Measurements from ENCODE around the gene CREB3L2. TPM values are rescaled to one million over a fixed set of nuclear protein-coding genes. Genes with fewer than 3 reads are reported as not detected.
A peak's percentile ranks its signal among the peaks of the same experiment; 100 is the strongest.
"Not testable (repeated sequence)": the region's sequence is repeated elsewhere in the genome, so short reads cannot be mapped to it uniquely, and the experiment has no call there.

CREB3L2 gene
- total and polyA plus RNA-seq, 7 donors: 2.2 to 14.7 (median 6.7) TPM

- TF ChIP-seq, protein P1, sequence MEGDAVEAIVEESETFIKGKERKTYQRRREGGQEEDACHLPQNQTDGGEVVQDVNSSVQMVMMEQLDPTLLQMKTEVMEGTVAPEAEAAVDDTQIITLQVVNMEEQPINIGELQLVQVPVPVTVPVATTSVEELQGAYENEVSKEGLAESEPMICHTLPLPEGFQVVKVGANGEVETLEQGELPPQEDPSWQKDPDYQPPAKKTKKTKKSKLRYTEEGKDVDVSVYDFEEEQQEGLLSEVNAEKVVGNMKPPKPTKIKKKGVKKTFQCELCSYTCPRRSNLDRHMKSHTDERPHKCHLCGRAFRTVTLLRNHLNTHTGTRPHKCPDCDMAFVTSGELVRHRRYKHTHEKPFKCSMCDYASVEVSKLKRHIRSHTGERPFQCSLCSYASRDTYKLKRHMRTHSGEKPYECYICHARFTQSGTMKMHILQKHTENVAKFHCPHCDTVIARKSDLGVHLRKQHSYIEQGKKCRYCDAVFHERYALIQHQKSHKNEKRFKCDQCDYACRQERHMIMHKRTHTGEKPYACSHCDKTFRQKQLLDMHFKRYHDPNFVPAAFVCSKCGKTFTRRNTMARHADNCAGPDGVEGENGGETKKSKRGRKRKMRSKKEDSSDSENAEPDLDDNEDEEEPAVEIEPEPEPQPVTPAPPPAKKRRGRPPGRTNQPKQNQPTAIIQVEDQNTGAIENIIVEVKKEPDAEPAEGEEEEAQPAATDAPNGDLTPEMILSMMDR (IDR thresholded peaks at IDR 0.05): no peak
- H3K27me3 ChIP-seq (ENCODE audit: insufficient read depth in 3 of 3, low read length in 2 of 3): no peaks in the 10 kb centered on the region
- H3K4me3 ChIP-seq: no peak overlapping the region
- H3K4me1 ChIP-seq: no peaks in the 10 kb centered on the region
- ATAC-seq (no peak), DNase-seq (no peak)
- 67 to 73% (median 70%) methylated on average over 5 of the region's 5 CpGs for WGBS, 3 donors
- no peak overlapping the region for H3K27ac ChIP-seq
- H3K36me3 ChIP-seq (ENCODE audit: insufficient read depth in 1 of 2, low read depth in 1 of 2): no peaks in the 10 kb centered on the region
- H3K9me3 ChIP-seq: no peaks in the 10 kb centered on the region
- intact Hi-C loops (cut with DNase I): no loop called here
Measured at GRCh38 chr7:138015096-138015495, 13.2 kb upstream of the CREB3L2 start.

DNA sequence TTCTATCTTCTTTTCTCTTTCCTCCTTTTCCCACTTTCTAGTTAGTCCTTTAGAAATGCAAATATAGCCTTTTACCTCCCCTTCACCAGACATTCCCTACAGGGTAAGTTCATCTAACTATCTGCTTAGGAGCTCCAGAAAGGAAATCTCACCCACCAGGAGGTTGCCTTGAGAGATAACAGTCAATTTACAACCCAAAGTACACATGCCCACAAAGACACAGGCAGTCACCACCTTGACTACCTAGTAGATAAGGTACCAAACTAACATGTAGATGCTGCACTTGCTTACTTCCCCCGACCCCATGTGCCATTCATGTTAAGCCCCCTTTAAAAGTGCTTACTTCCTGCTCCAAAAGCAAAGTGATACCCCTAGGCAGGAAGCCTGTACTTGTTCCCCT is 12.8 kb upstream of the CREB3L2 start:
- intact Hi-C loops (cut with DNase I): no loop called here
- Histone ChIP-seq H3K4me1 (no peaks in the 10 kb centered on the region), H3K36me3 (ENCODE audit: insufficient read depth in 1 of 2, low read depth in 1 of 2) (no peaks in the 10 kb centered on the region), H3K27me3 (ENCODE audit: insufficient read depth in 3 of 3, low read length in 2 of 3) (no peaks in the 10 kb centered on the region), H3K4me3 (no peak overlapping the region), H3K27ac (no peak overlapping the region), H3K9me3 (no peaks in the 10 kb centered on the region)
- TF ChIP-seq, protein P1 (IDR thresholded peaks at IDR 0.05): no peak
- DNase-seq (no peak), ATAC-seq (no peak)
- WGBS, 3 donors: 52 to 81% (median 78%) methylated on average over 1 of the region's 1 CpG

DNA sequence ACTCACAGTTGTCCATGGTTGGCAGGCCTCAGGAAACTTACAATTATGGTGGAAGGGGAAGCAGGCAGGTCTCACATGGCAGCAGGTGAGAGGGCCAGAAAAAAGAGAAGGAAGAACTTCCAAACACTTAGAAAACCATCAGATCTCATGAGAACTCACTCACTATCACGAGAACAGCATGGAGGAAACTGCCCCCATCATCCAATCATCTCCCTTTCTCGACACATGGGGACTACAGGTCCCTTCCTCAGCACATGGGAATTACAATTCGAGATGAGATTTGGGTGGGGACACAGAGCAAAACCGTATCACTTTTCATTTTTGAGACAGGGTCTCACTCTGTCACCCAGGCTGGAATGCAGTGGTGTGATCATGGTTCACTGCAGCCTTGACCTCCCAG is 12.3 kb upstream of the CREB3L2 start:
- intact Hi-C loops (cut with DNase I); ATAC-seq: not testable (repeated sequence)

GRCh38 chr7:138009350-138009653 is 7.4 kb upstream of the CREB3L2 start:
- no peaks in the 10 kb centered on the region for H3K9me3 ChIP-seq
- DNase-seq: no peak
- H3K4me3 ChIP-seq: no peak overlapping the region
- no peak overlapping the region for H3K27ac ChIP-seq
- H3K36me3 ChIP-seq (ENCODE audit: insufficient read depth in 1 of 2, low read depth in 1 of 2): no peaks in the 10 kb centered on the region
- intact Hi-C loops (cut with DNase I): loop anchor here (2.0 to 10.0 kb wide), 3 partner anchors 105 to 405 kb away; no protein-coding TSS in a partner anchor
- TF ChIP-seq, protein P1 (IDR thresholded peaks at IDR 0.05): no peak
- H3K27me3 ChIP-seq (ENCODE audit: insufficient read depth in 3 of 3, low read length in 2 of 3): no peaks in the 10 kb centered on the region
- H3K4me1 ChIP-seq: no peaks in the 10 kb centered on the region
- no peak for ATAC-seq
- WGBS, 3 donors: 88 to 97% (median 94%) methylated on average over 1 of the region's 1 CpG

More for the DNA sequence above, 12.3 kb upstream of the CREB3L2 start:
- not testable (repeated sequence) for DNase-seq; H3K4me3 ChIP-seq; H3K4me1 ChIP-seq; H3K27ac ChIP-seq; H3K27me3 ChIP-seq (ENCODE audit: insufficient read depth in 3 of 3, low read length in 2 of 3); H3K9me3 ChIP-seq; H3K36me3 ChIP-seq (ENCODE audit: insufficient read depth in 1 of 2, low read depth in 1 of 2)
- WGBS, 3 donors: 76 to 86% (median 78%) methylated on average over 4 of the region's 4 CpGs

GRCh38 chr7:138008588-138009349 is 6.9 kb upstream of the CREB3L2 start:
- DNase-seq (no peak), ATAC-seq (peak; percentile 54 to 85 (median 66))
- WGBS, 3 donors: 41 to 46% (median 42%) methylated on average over 17 of the region's 17 CpGs
- TF ChIP-seq, protein P1 (IDR thresholded peaks at IDR 0.05): peak; percentile 96
- H3K36me3 ChIP-seq (ENCODE audit: insufficient read depth in 1 of 2, low read depth in 1 of 2): no peaks in the 10 kb centered on the region
- no peak overlapping the region for H3K4me3 ChIP-seq
- intact Hi-C loops (cut with DNase I): loop anchor here (1.0 to 10.0 kb wide), 4 partner anchors 104 to 404 kb away; no protein-coding TSS in a partner anchor
- no peaks in the 10 kb centered on the region for H3K4me1 ChIP-seq
- no peaks in the 10 kb centered on the region for H3K27me3 ChIP-seq (ENCODE audit: insufficient read depth in 3 of 3, low read length in 2 of 3)
- no peak overlapping the region for H3K27ac ChIP-seq
- no peaks in the 10 kb centered on the region for H3K9me3 ChIP-seq

Data from psoas muscle (tissue), 8 donors.